ENCODE data around the gene ZNF121.

GRCh38 chr19:9547870-9548269 lies 36.4 kb downstream of the ZNF121 start:
- TF ChIP-seq POLR2A (IDR thresholded peaks at IDR 0.05; ENCODE audit: extremely low read depth, insufficient read length) (no peak), CTCF (IDR thresholded peaks at IDR 0.05; ENCODE audit: low read depth, low read length) (no peak)

Measured in NB4 (cell line).